KOPT-K1 (cell line): Measurements from ENCODE around the gene TGFBR1.

Experiments used
- H3K27ac ChIP-seq: fragments of 200-600 bp; sonication (generic); 2 replicates; pipeline ENCODE4 v1.5.1; 2016; ENCODE audit warnings: antibody characterized with exemption, mild to moderate bottlenecking, low read depth, low read length; ENCODE audit not compliant: poor library complexity, severe bottlenecking
- H3K36me3 ChIP-seq: fragments of 200-600 bp; sonication (generic); 2 replicates; pipeline ENCODE4 v1.5.1; 2017; ENCODE audit warnings: antibody characterized with exemption, mild to moderate bottlenecking, low read length, moderate library complexity; ENCODE audit not compliant: insufficient read depth
- H3K9me3 ChIP-seq: fragments of 200-600 bp; sonication (generic); 2 replicates; pipeline ENCODE4 v1.5.1; 2017; ENCODE audit warnings: antibody characterized with exemption, low read length, mild to moderate bottlenecking; ENCODE audit not compliant: insufficient read depth, poor library complexity, severe bottlenecking

TGFBR1 gene

GRCh38 chr9:99072040-99072394, 32.9 kb upstream of the TGFBR1 start:
- no peak overlapping the region for H3K27ac ChIP-seq
- H3K9me3 ChIP-seq, result no peaks in the 10 kb centered on the region

GRCh38 chr9:99073347-99073746, 31.6 kb upstream of the TGFBR1 start:
- H3K27ac ChIP-seq, result no peak overlapping the region
- no peaks in the 10 kb centered on the region for H3K36me3 ChIP-seq
- H3K9me3 ChIP-seq, result no peaks in the 10 kb centered on the region

More at GRCh38 chr9:99072040-99072394, 32.9 kb upstream of the TGFBR1 start:
- H3K36me3 ChIP-seq, result no peaks in the 10 kb centered on the region

GRCh38 chr9:99073985-99074901, 30.7 kb upstream of the TGFBR1 start:
- Histone ChIP-seq H3K27ac (peak overlapping the region; percentile 44), H3K36me3 (no peaks in the 10 kb centered on the region), H3K9me3 (no peaks in the 10 kb centered on the region)

DNA sequence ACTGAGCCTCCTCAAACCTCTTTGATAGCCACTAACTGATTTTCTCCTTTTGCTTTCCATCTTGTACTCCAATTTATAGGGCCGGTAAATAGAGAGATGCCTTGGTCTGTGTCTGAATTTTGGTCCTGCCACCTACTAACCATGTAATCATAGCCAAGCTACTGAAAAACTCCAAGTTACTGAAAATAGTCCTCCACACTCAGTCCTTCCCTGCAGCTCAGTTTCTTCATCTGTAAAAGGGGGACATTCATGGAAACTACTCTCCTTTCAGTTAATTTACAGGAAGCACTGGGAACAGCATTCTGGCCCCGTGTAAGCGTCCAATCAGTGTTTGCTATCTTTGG, 30.0 kb upstream of the TGFBR1 start:
- no peaks in the 10 kb centered on the region for H3K36me3 ChIP-seq
- peak overlapping the region; percentile 44 for H3K27ac ChIP-seq
- no peaks in the 10 kb centered on the region for H3K9me3 ChIP-seq

DNA sequence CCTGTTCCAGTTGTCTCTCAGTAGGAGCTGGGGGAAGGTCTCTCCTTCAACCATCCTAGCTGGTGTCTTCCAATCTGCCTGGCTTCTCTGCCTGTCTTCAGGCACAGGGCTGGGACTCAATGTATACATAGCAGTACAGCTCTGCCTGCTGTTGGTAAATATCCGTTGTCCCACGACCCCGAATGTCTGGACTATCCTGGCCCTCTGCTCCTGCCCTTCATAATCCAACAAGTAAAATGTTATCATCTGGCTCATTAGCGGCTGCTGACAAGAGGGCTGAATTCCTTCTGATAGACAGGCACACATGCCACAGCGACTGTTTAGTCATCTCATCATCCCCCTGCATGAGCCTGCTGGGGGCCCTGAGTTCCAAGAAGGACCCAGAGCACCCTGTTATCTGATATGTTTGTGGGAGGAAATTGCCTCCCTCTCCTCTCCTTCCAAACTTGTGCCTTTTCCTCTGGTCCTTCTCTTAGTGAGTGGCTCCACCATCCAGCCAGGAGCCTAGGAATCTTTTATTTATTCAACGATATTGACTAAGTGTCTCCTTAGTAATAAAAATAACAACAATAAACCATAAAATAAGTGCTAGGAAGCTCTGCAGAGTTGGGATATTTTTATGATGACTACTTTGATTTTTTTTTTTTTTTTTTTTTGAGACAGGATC, 29.5 kb upstream of the TGFBR1 start:
- H3K9me3 ChIP-seq, result no peaks in the 10 kb centered on the region
- H3K36me3 ChIP-seq, result no peaks in the 10 kb centered on the region
- peak overlapping the region; percentile 44 for H3K27ac ChIP-seq

- H3K27ac ChIP-seq, result peak overlapping the region; percentile 80
- H3K36me3 ChIP-seq, result no peaks in the 10 kb centered on the region
- H3K9me3 ChIP-seq, result no peaks in the 10 kb centered on the region
Measured at GRCh38 chr9:99076030-99076429, 28.9 kb upstream of the TGFBR1 start.

DNA sequence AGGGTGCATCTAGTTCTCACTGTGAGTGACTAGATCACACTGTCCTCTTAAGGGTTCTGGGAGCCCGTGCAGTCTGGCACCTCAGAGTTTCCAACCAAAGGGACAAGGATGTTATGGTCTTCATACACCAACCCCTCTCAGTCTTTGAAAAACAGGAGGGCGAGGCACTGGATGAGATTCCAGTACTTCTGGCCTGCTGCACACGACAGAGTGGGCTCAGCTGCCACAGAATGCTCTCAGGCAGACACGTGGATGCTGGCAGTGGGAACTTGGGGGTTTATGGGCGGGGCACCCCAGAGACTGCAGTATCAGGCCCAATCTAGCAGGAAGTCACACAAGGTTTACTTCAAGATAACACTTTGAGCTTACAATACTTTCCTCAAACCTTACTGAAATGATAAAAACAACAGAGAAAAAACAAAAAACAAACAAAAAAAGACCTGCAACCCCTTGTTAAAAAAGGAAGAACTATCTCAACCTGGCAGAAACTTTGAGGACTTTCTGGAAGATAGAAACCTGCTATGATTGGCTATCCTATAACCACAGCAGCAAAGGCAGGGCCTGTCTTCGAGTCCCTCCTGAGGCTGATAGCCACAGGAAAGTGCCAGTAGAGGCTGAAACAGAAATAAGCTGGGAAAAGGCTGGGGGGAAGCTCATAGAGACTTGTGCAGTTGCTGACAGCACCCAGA, 28.3 kb upstream of the TGFBR1 start:
- no peaks in the 10 kb centered on the region for H3K36me3 ChIP-seq
- peak overlapping the region; percentile 80 for H3K27ac ChIP-seq
- no peaks in the 10 kb centered on the region for H3K9me3 ChIP-seq

DNA sequence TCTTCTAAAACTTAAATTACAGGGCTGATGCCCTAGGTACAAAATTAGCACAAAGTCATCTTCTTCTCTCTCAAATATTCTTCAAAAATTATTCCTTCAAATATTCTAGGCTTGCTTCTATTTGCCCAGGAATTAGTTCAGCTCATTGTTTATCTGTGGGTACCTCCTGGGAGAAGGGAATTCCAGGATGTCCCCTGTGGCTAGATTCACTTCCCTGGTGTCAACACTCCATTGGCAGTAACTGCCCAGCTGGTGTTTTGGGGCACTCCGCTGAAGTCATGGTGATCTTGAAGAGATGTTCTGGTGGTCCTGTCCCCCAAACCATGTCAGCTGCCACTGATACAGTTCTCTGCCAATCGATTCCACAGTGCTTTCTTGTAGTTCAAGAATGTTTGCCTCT, 26.2 kb upstream of the TGFBR1 start:
- Histone ChIP-seq H3K27ac (no peak overlapping the region), H3K9me3 (no peaks in the 10 kb centered on the region), H3K36me3 (no peaks in the 10 kb centered on the region)

DNA sequence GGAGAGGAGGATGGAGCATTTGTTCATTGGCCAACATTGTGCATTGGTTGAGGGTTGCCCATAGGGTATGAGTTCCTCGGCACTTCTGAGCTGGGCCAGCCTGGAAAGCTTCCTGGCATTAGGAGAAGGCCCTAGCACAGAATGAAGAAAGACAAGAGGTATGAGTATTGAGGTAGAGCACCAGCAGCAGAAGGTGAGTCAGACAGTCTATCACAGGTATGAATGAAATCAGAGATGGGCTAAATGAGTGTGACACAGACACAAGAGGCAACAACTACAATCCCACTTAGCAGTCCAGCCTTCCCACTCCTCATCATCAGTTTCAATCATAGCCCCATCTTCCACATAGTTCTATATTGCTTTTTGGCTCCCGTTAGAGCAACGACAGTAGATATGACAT, 25.4 kb upstream of the TGFBR1 start:
- Histone ChIP-seq H3K36me3 (no peaks in the 10 kb centered on the region), H3K27ac (no peak overlapping the region), H3K9me3 (no peaks in the 10 kb centered on the region)

GRCh38 chr9:99083051-99083450, 21.9 kb upstream of the TGFBR1 start:
- no peaks in the 10 kb centered on the region for H3K9me3 ChIP-seq
- no peak overlapping the region for H3K27ac ChIP-seq
- H3K36me3 ChIP-seq, result no peaks in the 10 kb centered on the region

DNA sequence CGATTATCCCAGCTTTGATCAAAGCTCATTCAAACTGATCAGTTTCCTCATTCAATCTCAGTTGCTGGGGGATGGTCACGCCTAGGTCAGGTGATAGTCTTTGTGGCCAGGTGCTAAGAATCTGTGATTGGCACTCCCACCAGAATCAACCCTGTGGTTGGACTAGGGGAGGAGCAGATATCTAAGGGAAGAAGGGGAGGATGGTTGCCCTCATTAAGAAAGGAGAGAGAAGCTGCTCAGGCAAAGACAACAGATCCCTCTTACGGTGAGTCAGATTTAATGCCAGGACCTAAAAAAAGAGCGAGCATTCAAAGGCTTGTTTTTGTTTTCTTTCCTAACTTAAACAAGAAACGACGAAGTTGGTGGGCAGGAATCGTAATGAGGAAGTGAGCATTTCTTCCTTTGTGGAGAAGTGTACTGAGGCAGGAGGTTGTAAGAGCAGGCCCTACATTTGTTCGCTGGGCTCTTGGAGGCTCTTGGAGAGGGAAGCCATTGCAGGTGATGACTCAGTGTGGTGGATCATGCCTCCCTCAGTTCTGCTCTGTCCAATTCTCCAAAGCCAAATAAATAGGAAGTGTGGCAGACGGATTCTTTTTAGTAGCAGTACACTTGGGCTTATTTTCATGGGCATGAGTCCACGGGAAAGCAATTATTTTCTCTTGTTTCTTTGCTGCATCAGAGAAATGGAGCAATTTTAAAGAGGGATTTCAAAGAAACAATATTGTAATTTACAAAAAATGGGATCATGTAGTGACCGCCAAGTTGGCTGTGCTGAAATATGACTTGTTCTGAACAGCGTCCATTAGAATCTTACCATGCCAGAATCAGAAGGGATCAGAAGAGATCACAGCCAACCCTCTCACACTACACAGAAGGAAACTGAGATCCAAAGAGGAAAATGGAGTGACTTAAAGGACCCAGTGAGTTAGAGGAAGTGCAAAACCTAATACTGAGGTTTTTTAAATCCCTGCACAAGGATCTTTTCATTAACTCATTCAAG, 18.7 kb upstream of the TGFBR1 start:
- Histone ChIP-seq H3K36me3 (no peaks in the 10 kb centered on the region), H3K27ac (no peak overlapping the region), H3K9me3 (peaks cover 22% of the 10 kb centered on the region)

DNA sequence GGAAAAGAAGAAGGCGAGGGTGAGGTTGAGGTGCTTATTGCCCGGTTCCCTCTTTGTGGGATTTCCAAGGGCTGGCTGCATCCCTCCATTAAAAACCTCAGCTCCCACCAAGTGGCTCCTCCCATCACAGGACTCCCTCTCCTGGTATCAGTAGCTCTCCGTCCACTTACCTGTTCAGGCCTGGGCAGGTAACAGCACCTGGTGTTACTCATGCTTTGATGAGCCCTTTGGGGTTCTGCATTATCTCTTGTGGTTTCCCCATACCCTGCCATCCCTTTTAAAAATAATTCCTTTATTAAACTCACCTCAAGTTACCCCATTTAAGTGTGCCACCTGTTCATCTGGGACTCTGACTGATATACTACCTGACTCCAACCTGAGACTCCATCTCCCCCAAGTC, 17.5 kb upstream of the TGFBR1 start:
- peaks cover 22% of the 10 kb centered on the region for H3K9me3 ChIP-seq
- no peak overlapping the region for H3K27ac ChIP-seq
- no peaks in the 10 kb centered on the region for H3K36me3 ChIP-seq

GRCh38 chr9:99090336-99091130, 14.4 kb upstream of the TGFBR1 start:
- no peaks in the 10 kb centered on the region for H3K36me3 ChIP-seq
- H3K9me3 ChIP-seq, result peaks cover 22% of the 10 kb centered on the region
- H3K27ac ChIP-seq, result no peak overlapping the region
